ENCODE measurements around the gene TMEM31.
"Not testable (repeated sequence)": the region's sequence is repeated elsewhere in the genome, so short reads cannot be mapped to it uniquely, and the experiment has no call there.

The TMEM31 gene

GRCh38 chrX:103727115-103727514 is 16.4 kb downstream of the TMEM31 start:
- DNase-seq, result no peak

GRCh38 chrX:103729015-103729414 is 18.3 kb downstream of the TMEM31 start:
- DNase-seq, result no peak

DNA sequence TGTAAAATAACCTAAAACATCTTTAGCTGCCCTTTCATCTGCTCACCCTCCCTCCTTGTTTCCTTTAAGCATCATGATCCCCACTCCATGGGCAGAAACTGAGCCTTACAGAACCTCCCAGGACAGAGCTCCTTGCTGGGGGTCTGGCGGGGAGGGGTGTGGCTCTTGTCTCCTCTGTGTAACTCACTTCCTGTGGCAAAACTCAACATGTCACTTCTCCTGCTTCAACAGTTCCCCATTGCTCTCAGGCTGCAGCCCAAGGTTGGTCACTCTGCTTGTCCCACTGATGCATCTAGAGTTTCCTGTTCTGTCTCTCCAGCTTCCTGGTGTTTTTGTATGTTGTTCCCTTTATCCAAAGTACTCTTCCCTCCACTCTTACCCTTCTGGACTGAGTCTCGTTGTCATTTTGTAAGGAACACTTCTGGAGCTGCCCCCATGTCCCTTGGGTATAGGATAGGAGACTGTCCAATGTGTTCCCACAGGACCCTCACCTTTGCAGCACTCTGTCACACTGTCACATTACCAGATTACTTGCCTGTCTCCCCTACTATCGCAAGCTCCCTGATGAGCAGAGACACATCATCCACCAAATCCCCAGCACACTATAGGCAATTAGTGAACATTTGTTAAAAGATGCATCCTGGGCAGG is 19.6 kb downstream of the TMEM31 start:
- DNase-seq, result no peak

GRCh38 chrX:103730796-103731493 is 20.2 kb downstream of the TMEM31 start:
- DNase-seq, result no peak

DNA sequence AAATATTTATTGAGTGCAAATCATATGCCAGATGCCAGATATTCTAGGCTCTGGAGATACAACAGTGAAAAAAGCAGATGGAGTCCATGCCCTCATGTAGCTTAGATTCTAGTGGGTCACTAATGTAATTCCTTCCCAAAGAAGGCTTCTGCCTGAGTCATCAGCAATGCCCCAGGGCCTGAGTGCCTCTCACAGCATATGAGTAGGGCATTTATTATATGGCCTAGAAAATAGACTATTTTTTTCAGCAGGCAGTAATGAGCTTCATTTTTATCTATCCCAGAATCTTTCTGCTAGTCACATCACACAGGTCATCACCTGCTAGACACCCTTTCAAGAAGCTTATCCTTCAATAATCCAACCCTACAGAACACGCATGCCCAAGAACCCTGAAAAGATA is 22.3 kb downstream of the TMEM31 start:
- no peak for DNase-seq

GRCh38 chrX:103734125-103734760 is 23.5 kb downstream of the TMEM31 start:
- DNase-seq, result peak in 1 of 2 donors; percentile 2

- no peak for DNase-seq
These were observed 27.0 kb downstream of the TMEM31 start for GRCh38 chrX:103737696-103738095.

- no peak for DNase-seq
These were observed 28.7 kb downstream of the TMEM31 start for GRCh38 chrX:103739421-103739820.

DNA sequence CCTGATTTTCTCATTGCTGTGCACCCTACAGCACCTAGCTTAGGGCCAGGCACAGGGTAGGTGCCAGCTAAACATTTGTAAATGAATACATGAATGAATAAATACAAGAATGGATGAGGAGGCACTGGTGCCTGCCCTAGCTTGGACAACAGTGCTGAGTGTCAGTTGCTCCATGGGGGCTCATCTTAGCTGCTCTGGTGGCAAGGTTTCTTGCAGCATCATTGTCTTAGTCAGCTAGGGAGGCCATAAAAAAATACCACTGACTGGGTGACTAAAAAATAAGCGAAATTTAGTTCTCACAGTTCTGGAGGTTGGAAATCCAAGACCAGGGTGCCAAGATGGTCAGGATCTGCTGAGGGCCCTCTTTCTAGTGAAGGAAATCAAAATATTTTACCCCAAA is 31.2 kb downstream of the TMEM31 start:
- no peak for DNase-seq

GRCh38 chrX:103742339-103742738 is 31.6 kb downstream of the TMEM31 start:
- DNase-seq, result no peak

DNA sequence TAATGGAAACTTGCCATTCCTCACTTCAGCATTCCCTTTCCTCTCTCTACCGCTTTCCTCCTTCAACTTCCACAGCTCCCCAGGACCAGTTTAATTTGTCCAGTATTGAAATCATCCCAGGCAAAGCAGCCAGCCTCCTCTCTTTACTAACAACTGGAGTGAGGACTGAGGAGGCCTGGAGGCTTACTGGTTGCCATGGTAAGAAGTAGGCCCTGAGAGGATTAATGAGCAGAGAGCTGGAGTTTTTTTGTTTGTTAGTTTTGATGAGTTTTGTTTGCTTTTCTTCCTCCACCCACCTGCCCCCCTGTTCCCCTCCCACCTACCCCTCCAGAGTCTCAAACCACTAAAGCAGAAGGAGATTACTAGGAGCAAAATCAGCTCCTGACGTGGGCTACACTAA is 36.5 kb downstream of the TMEM31 start:
- no peak for DNase-seq

GRCh38 chrX:103754401-103754800 is 43.7 kb downstream of the TMEM31 start:
- DNase-seq, result no peak

DNA sequence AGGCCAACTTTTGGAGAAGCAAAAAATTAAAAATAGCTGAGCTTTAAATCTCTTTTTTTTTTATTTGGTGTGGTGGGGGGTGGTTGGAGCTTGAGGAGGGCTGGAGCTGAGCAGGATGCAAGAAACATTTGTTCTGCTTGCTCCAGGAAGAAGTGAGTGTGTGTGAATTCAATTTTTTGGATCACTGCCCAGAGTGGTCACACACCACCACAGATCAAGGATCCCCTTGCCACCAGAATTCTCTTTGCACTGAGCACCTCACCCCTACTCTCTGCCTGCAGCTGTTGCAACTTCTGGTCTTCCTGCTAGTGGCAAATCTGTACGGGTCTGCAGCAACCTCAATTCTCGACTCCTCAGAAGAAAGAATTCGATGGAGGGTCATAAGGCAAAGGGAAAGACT is 46.0 kb downstream of the TMEM31 start:
- no peak for DNase-seq

DNA sequence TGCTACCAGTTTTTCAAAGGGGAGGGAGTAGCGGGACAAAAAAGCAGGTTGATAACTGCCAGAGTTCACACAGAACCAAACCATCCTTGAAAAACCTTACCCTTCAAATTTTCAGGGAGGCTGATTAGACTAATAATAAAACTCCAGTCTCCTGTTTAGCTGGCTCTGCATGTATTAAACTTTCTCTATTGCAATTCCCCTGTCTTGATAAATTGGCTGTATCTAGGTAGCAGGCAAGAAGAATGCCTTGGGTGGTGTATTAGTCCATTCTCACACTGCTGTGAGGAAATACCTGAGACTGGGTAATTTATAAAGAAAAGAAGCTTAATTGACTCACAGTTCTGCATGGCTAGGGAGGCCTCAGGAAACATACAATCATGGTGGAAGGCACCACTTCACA is 47.8 kb downstream of the TMEM31 start:
- DNase-seq, result no peak

DNA sequence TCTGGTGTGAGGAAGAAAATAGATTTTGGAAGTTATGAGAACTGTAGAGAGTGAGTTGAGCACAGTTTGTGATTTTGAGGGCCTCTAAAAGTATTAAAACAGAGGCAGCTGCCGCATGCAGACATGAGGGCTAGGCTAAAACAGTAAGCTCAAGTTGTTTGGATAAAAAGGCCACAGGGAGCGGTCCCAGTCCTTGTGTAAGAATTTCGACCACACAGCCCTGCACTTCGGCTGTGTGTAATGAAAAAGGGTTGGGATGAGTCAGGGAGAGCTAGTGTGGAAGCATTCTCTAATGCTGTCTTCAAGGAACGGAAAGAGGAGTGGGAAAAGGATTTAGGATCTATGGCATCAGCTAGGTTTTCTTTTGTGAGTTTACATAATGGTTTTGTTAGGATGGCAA is 52.8 kb downstream of the TMEM31 start:
- not testable (repeated sequence) for DNase-seq
